Measurements from ENCODE around the gene AKR1C8.
"Not testable (repeated sequence)": the region's sequence is repeated elsewhere in the genome, so short reads cannot be mapped to it uniquely, and the experiment has no call there.

- TF ChIP-seq NRF1 (conservative IDR thresholded peaks at IDR 0.05 in 1 of 2, IDR thresholded peaks at IDR 0.05 in 1 of 2); CTCF (IDR thresholded peaks at IDR 0.05 in 2 of 3, conservative IDR thresholded peaks at IDR 0.05 in 1 of 3; ENCODE audit: insufficient read depth in 2 of 3, low read depth in 1 of 3, low read length in 3 of 3): not testable (repeated sequence)
Observed at GRCh38 chr10:5222942-5223341, 38.0 kb upstream of the AKR1C8 start.

Data from K562 (cell line).